Activated CD4-positive, alpha-beta memory T cell treated with anti-CD3 and anti-CD28 coated beads, Interleukin-2, amount 10 ng/mL, durations not matched to agents 7 days and 5 days (primary cell): ENCODE data around the gene PDE11A. TPM values are rescaled to one million over a fixed set of nuclear protein-coding genes. Genes with fewer than 3 reads are reported as not detected.

Experiments used
- CTCF ChIA-PET: fragments of 350-600 bp; sonication (Branson Sonifier 250); formaldehyde crosslinking; loops from one replicate; lab custom pipeline; 2021; ENCODE audit warnings: antibody characterized with exemption, inconsistent platforms; lab: Charles Lee
- POLR2A ChIA-PET: fragments of 350-600 bp; sonication (Branson Sonifier 250); formaldehyde crosslinking; loops from one replicate; lab custom pipeline; 2021; ENCODE audit warnings: antibody characterized with exemption; lab: Charles Lee
- DNase-seq: peaks from one replicate; pipeline ENCODE4 v3.0.0-alpha.2; 2020
- H3K27ac Mint-ChIP-seq: one replicate; pipeline ENCODE4 v1.8.0; 2021; ENCODE audit warnings: mild to moderate bottlenecking, mixed read lengths
- H3K27me3 Mint-ChIP-seq: one replicate; pipeline ENCODE4 v1.8.0; 2021; ENCODE audit warnings: mixed read lengths
- H3K36me3 Mint-ChIP-seq: one replicate; pipeline ENCODE4 v1.8.0; 2021; ENCODE audit warnings: low read depth, mixed read lengths
- H3K4me1 Mint-ChIP-seq: one replicate; pipeline ENCODE4 v1.8.0; 2021; ENCODE audit warnings: mixed read lengths
- H3K4me3 Mint-ChIP-seq: one replicate; pipeline ENCODE4 v1.8.0; 2021; ENCODE audit warnings: mild to moderate bottlenecking, mixed read lengths
- H3K9me3 Mint-ChIP-seq: one replicate; pipeline ENCODE4 v1.8.0; 2021; ENCODE audit warnings: mixed read lengths
- total RNA-seq, 2 experiments: library from RNA; stranded (reverse); gene quantifications; one replicate each; pipeline ENCODE4 v1.2.3, GENCODE V29; 2021

The PDE11A gene
- total RNA-seq, 2 experiments from 2014 or later, result not detected

- POLR2A ChIA-PET, result no interaction called here
- Mint-ChIP-seq H3K27ac (no peak overlapping the region), H3K36me3 (no peaks in the 10 kb centered on the region), H3K27me3 (peaks cover 12% of the 10 kb centered on the region), H3K9me3 (no peaks in the 10 kb centered on the region), H3K4me3 (no peak overlapping the region), H3K4me1 (no peaks in the 10 kb centered on the region)
- no peak for DNase-seq
- CTCF ChIA-PET, result no interaction called here
These were observed 364.5 kb downstream of the PDE11A start for GRCh38 chr2:177708106-177708505.

- Mint-ChIP-seq H3K4me1 (no peaks in the 10 kb centered on the region), H3K9me3 (no peaks in the 10 kb centered on the region), H3K4me3 (no peak overlapping the region), H3K36me3 (no peaks in the 10 kb centered on the region), H3K27ac (no peak overlapping the region), H3K27me3 (peaks cover 12% of the 10 kb centered on the region)
- ChIA-PET POLR2A (no interaction called here), CTCF (no interaction called here)
- DNase-seq, result no peak
These were observed 366.9 kb downstream of the PDE11A start for GRCh38 chr2:177705511-177706173.

- POLR2A ChIA-PET, result no interaction called here
- Mint-ChIP-seq H3K36me3 (no peaks in the 10 kb centered on the region), H3K9me3 (no peaks in the 10 kb centered on the region), H3K27me3 (peaks cover 14% of the 10 kb centered on the region), H3K4me1 (no peaks in the 10 kb centered on the region), H3K27ac (no peak overlapping the region), H3K4me3 (no peak overlapping the region)
- CTCF ChIA-PET, result interaction anchor here (1.5 kb wide), 1 partner anchor 10 kb away, joined by 3 read pairs; no protein-coding TSS in a partner anchor
- DNase-seq, result no peak
These were observed 369.4 kb downstream of the PDE11A start for GRCh38 chr2:177703159-177703558.

GRCh38 chr2:177698281-177698680 is 374.3 kb downstream of the PDE11A start:
- no peak for DNase-seq
- CTCF ChIA-PET, result no interaction called here
- Mint-ChIP-seq H3K36me3 (no peaks in the 10 kb centered on the region), H3K4me3 (no peak overlapping the region), H3K27me3 (peaks cover 25% of the 10 kb centered on the region), H3K9me3 (no peaks in the 10 kb centered on the region), H3K4me1 (no peaks in the 10 kb centered on the region), H3K27ac (no peak overlapping the region)
- POLR2A ChIA-PET, result no interaction called here

GRCh38 chr2:177694348-177694747 is 378.2 kb downstream of the PDE11A start:
- Mint-ChIP-seq H3K27me3 (peaks cover 22% of the 10 kb centered on the region), H3K9me3 (no peaks in the 10 kb centered on the region), H3K27ac (no peak overlapping the region), H3K36me3 (no peaks in the 10 kb centered on the region), H3K4me3 (no peak overlapping the region), H3K4me1 (no peaks in the 10 kb centered on the region)
- POLR2A ChIA-PET, result no interaction called here
- DNase-seq, result no peak
- CTCF ChIA-PET, result interaction anchor here (0.5 kb wide), 1 partner anchor 301 kb away, joined by 3 read pairs; no protein-coding TSS in a partner anchor

- Mint-ChIP-seq H3K36me3 (no peaks in the 10 kb centered on the region), H3K4me1 (no peaks in the 10 kb centered on the region), H3K4me3 (no peak overlapping the region), H3K27ac (no peak overlapping the region), H3K9me3 (no peaks in the 10 kb centered on the region), H3K27me3 (peaks cover 22% of the 10 kb centered on the region)
- no peak for DNase-seq
- ChIA-PET POLR2A (no interaction called here), CTCF (interaction anchor here (0.5 kb wide), 1 partner anchor 300 kb away, joined by 3 read pairs; no protein-coding TSS in a partner anchor)
These were observed 378.8 kb downstream of the PDE11A start for GRCh38 chr2:177693658-177694339.

GRCh38 chr2:177692783-177693269 is 379.8 kb downstream of the PDE11A start:
- Mint-ChIP-seq H3K36me3 (no peaks in the 10 kb centered on the region), H3K4me3 (no peak overlapping the region), H3K9me3 (no peaks in the 10 kb centered on the region), H3K27ac (no peak overlapping the region), H3K4me1 (no peaks in the 10 kb centered on the region), H3K27me3 (peaks cover 22% of the 10 kb centered on the region)
- ChIA-PET POLR2A (no interaction called here), CTCF (no interaction called here)
- DNase-seq, result no peak

GRCh38 chr2:177692042-177692782 is 380.4 kb downstream of the PDE11A start:
- Mint-ChIP-seq H3K27me3 (peaks cover 22% of the 10 kb centered on the region), H3K9me3 (no peaks in the 10 kb centered on the region), H3K4me3 (no peak overlapping the region), H3K36me3 (no peaks in the 10 kb centered on the region), H3K4me1 (no peaks in the 10 kb centered on the region), H3K27ac (no peak overlapping the region)
- no peak for DNase-seq
- ChIA-PET CTCF (no interaction called here), POLR2A (no interaction called here)

GRCh38 chr2:177691177-177691576 is 381.4 kb downstream of the PDE11A start:
- CTCF ChIA-PET, result no interaction called here
- no peak overlapping the region for H3K4me3 Mint-ChIP-seq
- H3K9me3 Mint-ChIP-seq, result no peaks in the 10 kb centered on the region
- H3K4me1 Mint-ChIP-seq, result no peaks in the 10 kb centered on the region
- POLR2A ChIA-PET, result no interaction called here
- peaks cover 16% of the 10 kb centered on the region for H3K27me3 Mint-ChIP-seq
- no peak overlapping the region for H3K27ac Mint-ChIP-seq
- no peaks in the 10 kb centered on the region for H3K36me3 Mint-ChIP-seq
- no peak for DNase-seq

- H3K27me3 Mint-ChIP-seq, result peaks cover 8% of the 10 kb centered on the region
- no peak for DNase-seq
- ChIA-PET POLR2A (no interaction called here), CTCF (no interaction called here)
- H3K4me3 Mint-ChIP-seq, result no peak overlapping the region
- no peaks in the 10 kb centered on the region for H3K9me3 Mint-ChIP-seq
- H3K4me1 Mint-ChIP-seq, result no peaks in the 10 kb centered on the region
- no peaks in the 10 kb centered on the region for H3K36me3 Mint-ChIP-seq
- H3K27ac Mint-ChIP-seq, result no peak overlapping the region
These were observed 383.0 kb downstream of the PDE11A start for GRCh38 chr2:177689623-177690022.

GRCh38 chr2:177688844-177689243 is 383.7 kb downstream of the PDE11A start:
- no peak overlapping the region for H3K27ac Mint-ChIP-seq
- H3K4me1 Mint-ChIP-seq, result no peaks in the 10 kb centered on the region
- H3K9me3 Mint-ChIP-seq, result no peaks in the 10 kb centered on the region
- no peak for DNase-seq
- no peak overlapping the region for H3K4me3 Mint-ChIP-seq
- peaks cover 3% of the 10 kb centered on the region for H3K27me3 Mint-ChIP-seq
- ChIA-PET CTCF (no interaction called here), POLR2A (no interaction called here)
- H3K36me3 Mint-ChIP-seq, result no peaks in the 10 kb centered on the region

GRCh38 chr2:177683661-177684069 is 388.9 kb downstream of the PDE11A start:
- Mint-ChIP-seq H3K4me3 (no peak overlapping the region), H3K4me1 (no peaks in the 10 kb centered on the region), H3K27ac (no peak overlapping the region), H3K9me3 (no peaks in the 10 kb centered on the region), H3K36me3 (no peaks in the 10 kb centered on the region), H3K27me3 (no peaks in the 10 kb centered on the region)
- no peak for DNase-seq
- POLR2A ChIA-PET, result no interaction called here
- CTCF ChIA-PET, result no interaction called here
